Smooth muscle cell (in vitro differentiated cells): ENCODE results near the gene UQCR11. TPM values are rescaled to one million over a fixed set of nuclear protein-coding genes. Genes with fewer than 3 reads are reported as not detected.

Experiments
- DNase-seq: peaks from one replicate; lab custom pipeline; 2025; ENCODE audit not compliant: unreplicated experiment; lab: John Stamatoyannopoulos, UW
- H2AFZ ChIP-seq: fragments of 200-600 bp; sonication (generic); 2 replicates; pipeline ENCODE4 v1.6.0; 2016; ENCODE audit warnings: antibody characterized with exemption, low read depth, mild to moderate bottlenecking
- H3F3A ChIP-seq: fragments of 200-600 bp; sonication (generic); 2 replicates; pipeline ENCODE4 v1.6.0; 2017; ENCODE audit warnings: antibody characterized with exemption, low read depth
- H3K27ac ChIP-seq: fragments of 200-600 bp; sonication (generic); 2 replicates; pipeline ENCODE4 v1.5.1; 2016; ENCODE audit warnings: low read depth, mild to moderate bottlenecking
- H3K27me3 ChIP-seq: fragments of 200-600 bp; sonication (generic); 2 replicates; pipeline ENCODE4 v1.6.1; 2016; ENCODE audit warnings: low read depth, mild to moderate bottlenecking
- H3K36me3 ChIP-seq: fragments of 200-600 bp; sonication (generic); 2 replicates; pipeline ENCODE4 v1.5.1; 2016; ENCODE audit warnings: low read depth
- H3K4me1 ChIP-seq: fragments of 200-600 bp; sonication (generic); 2 replicates; pipeline ENCODE4 v1.5.1; 2016; ENCODE audit warnings: low read depth
- H3K4me2 ChIP-seq: fragments of 200-600 bp; sonication (generic); 2 replicates; pipeline ENCODE4 v1.6.0; 2016; ENCODE audit warnings: mild to moderate bottlenecking
- H3K4me3 ChIP-seq: fragments of 200-600 bp; sonication (generic); 2 replicates; pipeline ENCODE4 v1.5.1; 2016; ENCODE audit warnings: mild to moderate bottlenecking
- H3K79me2 ChIP-seq: fragments of 200-600 bp; sonication (generic); 2 replicates; pipeline ENCODE4 v1.6.0; 2016; ENCODE audit warnings: low read depth, mild to moderate bottlenecking
- H3K9ac ChIP-seq: fragments of 200-600 bp; sonication (generic); 2 replicates; pipeline ENCODE4 v1.6.0; 2016; ENCODE audit warnings: low read depth
- H3K9me3 ChIP-seq: fragments of 200-600 bp; sonication (generic); replicated peaks from 2 replicates; pipeline ENCODE4 v1.5.1; 2016; ENCODE audit warnings: low read depth
- H4K20me1 ChIP-seq: fragments of 200-600 bp; sonication (generic); 2 replicates; pipeline ENCODE4 v1.6.0; 2016; ENCODE audit warnings: low read depth
- CTCF ChIP-seq: fragments of 200-600 bp; sonication (generic); IDR thresholded peaks from 2 replicates; pipeline ENCODE4 v1.5.1; 2017; ENCODE audit warnings: borderline replicate concordance, mild to moderate bottlenecking, antibody characterized with exemption; ENCODE audit not compliant: insufficient read depth, poor library complexity, severe bottlenecking
- WGBS: methylation state at CpG from one replicate; pipeline ENCODE4 v1.1.7; 2016; ENCODE audit warnings: low lambda C conversion rate; 5-methylcytosine and 5-hydroxymethylcytosine counted together
- polyA plus RNA-seq: library from polyadenylated mRNA; unstranded; fragments of >200 nt; fragmentation: Nextera tagmentation; extraction: Ambion mirVana; gene quantifications from 2 replicates; pipeline ENCODE4 v1.2.1, GENCODE V29; 2016
- total RNA-seq: library from RNA; depleted of rRNA; stranded (reverse); fragments of >200 nt; gene quantifications from 2 replicates; pipeline ENCODE4 v1.2.3, GENCODE V29; 2014

UQCR11 gene
- total and polyA plus RNA-seq, 2 experiments from 2014 or later: 32.3 to 592 TPM

- no peaks in the 10 kb centered on the region for H3K36me3 ChIP-seq
- H3F3A ChIP-seq: no peaks in the 10 kb centered on the region
- peak overlapping the region; percentile 97 for H3K27ac ChIP-seq
- peak overlapping the region; percentile 98 for H3K9ac ChIP-seq
- no peak for TF ChIP-seq CTCF
- WGBS: under 1% methylated on average over 31 of the region's 108 CpGs
- H3K4me2 ChIP-seq: peak overlapping the region; percentile 95
- peaks cover 42% of the 10 kb centered on the region for H4K20me1 ChIP-seq
- H3K27me3 ChIP-seq: no peaks in the 10 kb centered on the region
- H3K4me3 ChIP-seq: peak overlapping the region; percentile 84
- no peak overlapping the region for H2AFZ ChIP-seq
- no peaks in the 10 kb centered on the region for H3K9me3 ChIP-seq
- DNase-seq: peak; percentile 59
- peaks cover 52% of the 10 kb centered on the region for H3K79me2 ChIP-seq
- peaks cover 11% of the 10 kb centered on the region for H3K4me1 ChIP-seq
These were observed 38.0 kb downstream of the UQCR11 start for GRCh38 chr19:1567116-1567847.

DNA sequence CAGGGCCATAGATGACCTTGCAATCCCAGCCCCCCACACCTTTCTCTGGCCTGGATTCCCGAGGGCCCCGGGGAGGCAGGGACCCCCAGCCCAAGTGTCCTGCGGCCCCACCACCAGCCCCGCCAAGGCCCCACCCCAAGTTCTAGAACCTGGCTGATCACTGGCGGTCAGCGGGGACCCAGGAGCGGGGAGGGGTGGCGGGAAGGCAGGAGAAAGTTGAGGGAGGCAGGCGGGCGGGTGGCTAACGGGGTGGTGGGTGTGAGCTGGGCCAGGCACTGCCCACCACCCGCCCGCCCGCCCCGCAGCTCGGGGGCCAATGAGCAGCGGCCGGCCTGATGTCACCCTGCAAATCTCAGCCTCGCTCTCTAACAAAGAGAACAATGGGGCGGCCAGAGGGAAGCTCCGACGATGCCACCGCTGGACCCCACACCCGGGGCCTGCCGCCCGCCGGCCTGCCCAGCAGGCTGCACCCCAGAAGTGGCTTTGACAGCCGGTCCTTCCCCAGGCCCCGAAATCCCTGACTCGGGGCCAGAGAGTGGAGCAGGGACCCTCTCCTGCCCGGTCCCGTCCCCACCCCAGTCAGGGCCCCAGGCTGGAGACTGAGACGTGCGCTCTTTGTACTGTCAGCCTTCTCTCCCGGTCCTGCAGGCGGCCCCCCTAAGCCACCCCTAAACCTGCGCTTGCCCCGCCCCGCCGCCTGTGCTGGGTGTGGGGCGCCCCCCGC lies 38.7 kb downstream of the UQCR11 start:
- H3K36me3 ChIP-seq: no peaks in the 10 kb centered on the region
- 0% methylated on average over 26 of the region's 42 CpGs for WGBS
- DNase-seq: peak; percentile 70

DNA sequence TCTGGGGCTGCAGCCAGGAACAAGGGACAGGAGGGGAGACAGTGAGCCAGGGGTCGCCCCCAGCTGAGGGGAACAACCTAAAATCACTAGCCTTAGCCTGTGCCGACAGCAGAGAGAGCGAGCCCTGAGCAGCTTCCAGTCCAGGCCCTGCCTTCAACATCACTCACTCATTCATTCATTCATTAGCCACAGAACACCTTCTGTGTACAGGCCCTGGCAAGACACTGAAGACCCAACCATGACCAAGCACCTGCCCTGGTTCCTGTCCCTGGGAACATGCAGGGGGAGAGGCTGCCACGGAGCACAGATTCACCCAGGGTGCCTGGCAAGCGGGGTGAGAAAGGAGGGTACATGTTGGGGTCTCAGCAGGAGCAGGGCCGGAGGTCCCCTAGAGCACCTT lies 42.0 kb downstream of the UQCR11 start:
- H3K9me3 ChIP-seq: no peaks in the 10 kb centered on the region
- H3K4me3 ChIP-seq: no peak overlapping the region
- H3K4me1 ChIP-seq: peaks cover 11% of the 10 kb centered on the region
- no peaks in the 10 kb centered on the region for H3K27me3 ChIP-seq
- no peaks in the 10 kb centered on the region for H3K36me3 ChIP-seq
- H3F3A ChIP-seq: no peaks in the 10 kb centered on the region
- no peak overlapping the region for H3K27ac ChIP-seq
- 99% methylated on average over 6 of the region's 6 CpGs for WGBS
- H3K79me2 ChIP-seq: peaks cover 90% of the 10 kb centered on the region
- no peak overlapping the region for H2AFZ ChIP-seq
- DNase-seq: no peak
- peaks cover 82% of the 10 kb centered on the region for H4K20me1 ChIP-seq
- no peak overlapping the region for H3K9ac ChIP-seq
- TF ChIP-seq CTCF: no peak
- H3K4me2 ChIP-seq: no peak overlapping the region

More for the DNA sequence above, 38.7 kb downstream of the UQCR11 start:
- TF ChIP-seq CTCF: no peak
- H3K27me3 ChIP-seq: no peaks in the 10 kb centered on the region
- peaks cover 11% of the 10 kb centered on the region for H3K4me1 ChIP-seq
- H3K4me3 ChIP-seq: peak overlapping the region; percentile 84
- H3K4me2 ChIP-seq: peak overlapping the region; percentile 95
- peak overlapping the region; percentile 97 for H3K27ac ChIP-seq
- H3K9me3 ChIP-seq: no peaks in the 10 kb centered on the region
- H4K20me1 ChIP-seq: peaks cover 49% of the 10 kb centered on the region
- H3K79me2 ChIP-seq: peaks cover 59% of the 10 kb centered on the region
- no peak overlapping the region for H2AFZ ChIP-seq
- peak overlapping the region; percentile 98 for H3K9ac ChIP-seq
- H3F3A ChIP-seq: no peaks in the 10 kb centered on the region
